GM19397 (cell line): ENCODE data around the gene SCAP.

ENCODE experiments used
- ATAC-seq: cut with Tn5 transposase; IDR thresholded peaks from one replicate; pipeline ENCODE4 v1.9.1; 2021; ENCODE audit warnings: mild to moderate bottlenecking, moderate library complexity; ENCODE audit not compliant: unreplicated experiment

SCAP gene

DNA sequence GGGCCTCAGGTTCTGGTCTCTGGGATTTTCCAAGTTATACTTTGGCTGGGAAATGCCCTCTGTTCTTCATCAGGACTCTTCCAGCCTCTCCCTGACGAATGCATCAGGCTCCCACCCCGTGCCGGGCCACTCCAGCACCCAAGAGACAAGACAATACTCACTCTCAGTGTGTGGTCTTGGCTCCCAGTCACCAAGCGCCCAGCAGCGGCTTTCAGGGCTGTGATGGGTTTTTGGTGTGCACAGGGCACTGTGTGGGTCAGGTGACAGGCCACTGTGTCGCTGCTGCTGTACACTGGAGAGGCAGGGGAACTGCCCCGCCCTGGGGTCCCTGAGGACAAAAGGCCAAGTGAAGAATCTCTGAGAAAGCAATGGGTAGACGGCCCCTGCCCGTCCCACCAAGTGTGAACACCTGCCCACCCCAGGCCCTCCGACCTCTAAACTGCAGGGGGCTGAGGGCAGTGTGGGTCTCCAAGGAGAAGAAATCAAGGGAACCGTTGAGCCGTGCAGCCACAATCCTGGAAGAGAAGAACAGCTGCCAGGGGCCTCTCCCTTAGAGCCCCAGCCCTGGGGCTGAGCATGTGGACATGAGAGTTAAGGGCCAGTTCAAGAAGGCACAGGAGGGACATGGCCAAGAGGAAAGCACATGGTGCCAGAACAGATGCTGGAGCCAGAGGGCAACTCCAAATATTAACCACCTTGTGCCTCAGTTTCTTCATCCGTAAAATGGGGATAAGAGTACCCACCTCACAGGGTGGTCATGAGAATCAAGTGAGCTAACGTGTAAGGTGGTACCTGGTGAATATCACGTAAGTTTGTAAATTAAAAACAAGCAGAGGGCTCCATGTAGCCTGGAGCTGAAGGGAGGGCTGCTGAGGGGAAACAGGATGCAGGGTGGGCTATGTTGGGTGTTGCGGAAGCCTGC lies 60.8 kb downstream of the SCAP start:
- no peak for ATAC-seq

DNA sequence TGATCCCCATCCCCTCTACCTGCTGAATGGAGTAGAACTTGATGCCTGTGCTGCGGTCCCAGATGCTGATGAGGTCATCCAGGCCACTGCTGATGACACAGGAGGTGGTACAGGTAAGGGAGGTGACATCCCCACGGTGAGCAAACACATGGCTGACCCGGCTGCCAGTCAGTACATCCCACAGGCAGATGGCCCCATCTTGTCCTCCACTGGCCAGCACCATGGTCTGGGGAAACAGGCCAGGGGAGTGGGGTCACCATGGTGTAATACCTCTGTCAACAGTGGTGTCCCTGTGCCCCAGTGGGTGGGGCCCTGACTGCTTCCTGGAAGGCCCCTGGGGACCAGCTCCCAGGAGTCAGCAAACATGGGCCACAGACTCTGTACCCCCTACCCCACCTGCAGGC lies 61.6 kb downstream of the SCAP start:
- ATAC-seq = no peak

DNA sequence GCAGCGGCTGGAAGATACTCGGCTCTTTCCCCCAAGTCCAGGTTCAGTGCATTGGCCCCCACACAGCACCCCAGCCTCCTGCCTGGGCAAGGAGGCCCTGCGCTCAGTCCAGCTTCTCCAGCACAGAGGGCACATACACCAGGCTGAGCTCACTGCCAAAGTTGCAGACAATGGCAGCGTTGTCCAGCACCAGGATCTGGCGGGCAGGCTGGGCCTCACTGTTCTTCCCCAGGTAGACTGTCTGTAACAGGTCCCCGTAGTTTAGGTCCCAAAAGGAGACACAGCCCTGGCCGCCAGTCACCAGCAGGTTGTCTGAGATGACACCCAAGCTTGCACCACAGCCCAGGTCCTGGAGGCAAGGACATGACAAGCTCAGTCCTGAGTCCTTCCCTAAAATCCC lies 62.0 kb downstream of the SCAP start:
- ATAC-seq = no peak

DNA sequence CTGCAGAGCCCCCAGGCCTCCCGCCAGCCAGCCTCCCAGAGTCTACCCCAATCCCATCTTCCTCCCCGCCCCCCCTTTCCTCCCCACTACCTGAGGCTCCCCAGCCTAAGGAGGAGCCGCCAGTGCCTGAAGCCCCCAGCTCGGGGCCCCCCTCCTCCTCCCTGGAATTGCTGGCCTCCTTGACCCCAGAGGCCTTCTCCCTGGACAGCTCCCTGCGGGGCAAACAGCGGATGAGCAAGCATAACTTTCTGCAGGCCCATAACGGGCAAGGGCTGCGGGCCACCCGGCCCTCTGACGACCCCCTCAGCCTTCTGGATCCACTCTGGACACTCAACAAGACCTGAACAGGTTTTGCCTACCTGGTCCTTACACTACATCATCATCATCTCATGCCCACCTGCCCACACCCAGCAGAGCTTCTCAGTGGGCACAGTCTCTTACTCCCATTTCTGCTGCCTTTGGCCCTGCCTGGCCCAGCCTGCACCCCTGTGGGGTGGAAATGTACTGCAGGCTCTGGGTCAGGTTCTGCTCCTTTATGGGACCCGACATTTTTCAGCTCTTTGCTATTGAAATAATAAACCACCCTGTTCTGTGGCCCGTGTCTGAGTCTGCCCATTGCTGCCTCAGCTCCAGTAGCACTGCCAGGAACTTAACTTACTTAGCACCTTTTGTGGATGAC lies 62.8 kb downstream of the SCAP start:
- no peak for ATAC-seq

DNA sequence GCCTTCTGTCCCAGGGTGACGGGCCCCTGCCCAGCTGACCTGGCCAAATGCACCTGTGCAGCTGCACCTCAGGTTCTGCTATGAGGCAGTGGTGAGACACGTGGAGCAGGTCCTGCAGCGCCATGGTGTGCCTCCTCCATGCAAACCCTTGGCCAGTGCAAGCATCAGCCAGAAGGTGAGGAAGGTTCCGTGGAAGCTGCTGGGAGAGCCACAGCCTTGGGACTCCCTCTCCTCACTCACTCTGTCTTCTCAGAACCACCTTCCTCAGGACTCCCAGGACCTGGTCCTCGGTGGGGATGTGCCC lies 63.3 kb downstream of the SCAP start:
- ATAC-seq = no peak

DNA sequence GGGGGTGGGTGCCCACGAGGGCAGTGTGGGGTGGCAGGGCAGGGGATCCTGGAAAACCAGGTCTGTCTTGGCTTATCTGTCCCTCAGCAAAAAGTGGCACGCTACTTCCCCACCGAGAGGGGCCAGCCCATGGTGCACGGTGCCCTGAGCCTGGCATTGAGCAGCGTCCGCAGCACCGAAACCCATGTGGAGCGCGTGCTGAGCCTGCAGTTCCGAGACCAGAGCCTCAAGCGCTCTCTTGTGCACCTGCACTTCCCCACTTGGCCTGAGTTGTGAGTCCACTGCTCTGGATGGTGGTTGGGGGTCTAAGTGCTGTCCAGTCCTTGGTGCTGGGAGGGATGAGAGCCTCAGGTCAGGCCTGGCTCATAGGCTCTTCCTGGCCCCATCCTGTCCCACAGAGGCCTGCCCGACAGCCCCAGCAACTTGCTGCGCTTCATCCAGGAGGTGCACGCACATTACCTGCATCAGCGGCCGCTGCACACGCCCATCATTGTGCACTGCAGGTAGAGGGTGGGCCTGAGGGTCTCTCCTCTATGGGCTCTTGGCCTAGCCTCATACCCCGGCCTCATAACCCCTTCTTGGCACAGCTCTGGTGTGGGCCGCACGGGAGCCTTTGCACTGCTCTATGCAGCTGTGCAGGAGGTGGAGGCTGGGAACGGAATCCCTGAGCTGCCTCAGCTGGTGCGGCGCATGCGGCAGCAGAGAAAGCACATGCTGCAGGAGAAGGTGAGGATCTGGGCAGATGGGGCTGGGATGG lies 63.9 kb downstream of the SCAP start:
- no peak for ATAC-seq

DNA sequence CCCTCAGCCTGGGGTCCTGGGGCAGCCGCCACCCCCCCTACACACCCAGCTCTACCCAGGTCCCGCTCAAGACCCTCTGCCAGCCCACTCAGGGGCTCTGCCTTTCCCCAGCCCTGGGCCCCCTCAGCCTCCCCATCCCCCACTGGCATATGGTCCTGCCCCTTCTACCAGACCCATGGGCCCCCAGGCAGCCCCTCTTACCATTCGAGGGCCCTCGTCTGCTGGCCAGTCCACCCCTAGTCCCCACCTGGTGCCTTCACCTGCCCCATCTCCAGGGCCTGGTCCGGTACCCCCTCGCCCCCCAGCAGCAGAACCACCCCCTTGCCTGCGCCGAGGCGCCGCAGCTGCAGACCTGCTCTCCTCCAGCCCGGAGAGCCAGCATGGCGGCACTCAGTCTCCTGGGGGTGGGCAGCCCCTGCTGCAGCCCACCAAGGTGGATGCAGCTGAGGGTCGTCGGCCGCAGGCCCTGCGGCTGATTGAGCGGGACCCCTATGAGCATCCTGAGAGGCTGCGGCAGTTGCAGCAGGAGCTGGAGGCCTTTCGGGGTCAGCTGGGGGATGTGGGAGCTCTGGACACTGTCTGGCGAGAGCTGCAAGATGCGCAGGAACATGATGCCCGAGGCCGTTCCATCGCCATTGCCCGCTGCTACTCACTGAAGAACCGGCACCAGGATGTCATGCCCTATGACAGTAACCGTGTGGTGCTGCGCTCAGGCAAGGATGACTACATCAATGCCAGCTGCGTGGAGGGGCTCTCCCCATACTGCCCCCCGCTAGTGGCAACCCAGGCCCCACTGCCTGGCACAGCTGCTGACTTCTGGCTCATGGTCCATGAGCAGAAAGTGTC lies 64.7 kb downstream of the SCAP start:
- no peak for ATAC-seq

DNA sequence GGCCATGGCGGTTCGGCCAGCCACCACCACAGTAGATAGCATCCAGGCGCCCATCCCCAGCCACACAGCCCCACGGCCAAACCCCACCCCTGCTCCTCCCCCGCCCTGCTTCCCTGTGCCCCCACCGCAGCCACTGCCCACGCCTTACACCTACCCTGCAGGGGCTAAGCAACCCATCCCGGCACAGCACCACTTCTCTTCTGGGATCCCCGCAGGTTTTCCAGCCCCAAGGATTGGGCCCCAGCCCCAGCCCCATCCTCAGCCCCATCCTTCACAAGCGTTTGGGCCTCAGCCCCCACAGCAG lies 65.4 kb downstream of the SCAP start:
- no peak for ATAC-seq

DNA sequence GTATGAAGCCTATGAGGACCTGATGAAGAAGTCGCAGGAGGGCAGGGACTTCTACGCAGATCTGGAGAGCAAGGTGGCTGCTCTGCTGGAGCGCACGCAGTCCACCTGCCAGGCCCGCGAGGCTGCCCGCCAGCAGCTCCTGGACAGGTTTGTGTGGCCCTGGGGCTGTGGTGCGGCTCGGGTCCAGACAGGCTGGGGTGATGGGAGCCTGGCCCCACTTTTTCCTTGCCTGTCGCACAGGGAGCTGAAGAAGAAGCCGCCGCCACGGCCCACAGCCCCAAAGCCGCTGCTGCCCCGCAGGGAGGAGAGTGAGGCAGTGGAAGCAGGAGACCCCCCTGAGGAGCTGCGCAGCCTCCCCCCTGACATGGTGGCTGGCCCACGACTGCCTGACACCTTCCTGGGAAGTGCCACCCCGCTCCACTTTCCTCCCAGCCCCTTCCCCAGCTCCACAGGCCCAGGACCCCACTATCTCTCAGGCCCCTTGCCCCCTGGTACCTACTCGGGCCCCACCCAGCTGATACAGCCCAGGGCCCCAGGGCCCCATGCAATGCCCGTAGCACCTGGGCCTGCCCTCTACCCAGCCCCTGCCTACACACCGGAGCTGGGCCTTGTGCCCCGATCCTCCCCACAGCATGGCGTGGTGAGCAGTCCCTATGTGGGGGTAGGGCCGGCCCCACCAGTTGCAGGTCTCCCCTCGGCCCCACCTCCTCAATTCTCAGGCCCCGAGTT lies 65.9 kb downstream of the SCAP start:
- ATAC-seq = no peak

DNA sequence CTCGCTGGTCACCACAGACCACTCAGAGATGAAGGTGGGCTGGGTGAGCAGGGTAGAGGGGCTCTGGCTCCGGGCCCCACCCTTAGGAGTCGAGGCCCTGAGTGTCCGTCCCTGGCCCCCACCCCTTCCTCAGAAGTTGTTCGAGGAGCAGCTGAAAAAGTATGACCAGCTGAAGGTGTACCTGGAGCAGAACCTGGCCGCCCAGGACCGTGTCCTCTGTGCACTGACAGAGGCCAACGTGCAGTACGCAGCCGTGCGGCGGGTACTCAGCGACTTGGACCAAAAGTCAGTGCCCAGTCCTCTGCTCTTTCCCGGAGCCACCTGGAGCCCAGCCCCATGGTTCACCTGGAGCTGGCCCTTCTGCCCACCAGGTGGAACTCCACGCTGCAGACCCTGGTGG lies 66.5 kb downstream of the SCAP start:
- ATAC-seq = no peak

DNA sequence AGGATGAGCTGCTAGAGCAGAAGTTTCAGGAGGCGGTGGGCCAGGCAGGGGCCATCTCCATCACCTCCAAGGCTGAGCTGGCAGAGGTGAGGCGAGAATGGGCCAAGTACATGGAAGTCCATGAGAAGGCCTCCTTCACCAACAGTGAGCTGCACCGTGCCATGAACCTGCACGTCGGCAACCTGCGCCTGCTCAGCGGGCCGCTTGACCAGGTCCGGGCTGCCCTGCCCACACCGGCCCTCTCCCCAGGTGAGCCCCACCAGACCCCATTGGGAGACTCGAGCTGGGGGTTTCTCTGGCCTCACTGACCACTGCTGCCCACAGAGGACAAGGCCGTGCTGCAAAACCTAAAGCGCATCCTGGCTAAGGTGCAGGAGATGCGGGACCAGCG lies 66.9 kb downstream of the SCAP start:
- no peak for ATAC-seq

DNA sequence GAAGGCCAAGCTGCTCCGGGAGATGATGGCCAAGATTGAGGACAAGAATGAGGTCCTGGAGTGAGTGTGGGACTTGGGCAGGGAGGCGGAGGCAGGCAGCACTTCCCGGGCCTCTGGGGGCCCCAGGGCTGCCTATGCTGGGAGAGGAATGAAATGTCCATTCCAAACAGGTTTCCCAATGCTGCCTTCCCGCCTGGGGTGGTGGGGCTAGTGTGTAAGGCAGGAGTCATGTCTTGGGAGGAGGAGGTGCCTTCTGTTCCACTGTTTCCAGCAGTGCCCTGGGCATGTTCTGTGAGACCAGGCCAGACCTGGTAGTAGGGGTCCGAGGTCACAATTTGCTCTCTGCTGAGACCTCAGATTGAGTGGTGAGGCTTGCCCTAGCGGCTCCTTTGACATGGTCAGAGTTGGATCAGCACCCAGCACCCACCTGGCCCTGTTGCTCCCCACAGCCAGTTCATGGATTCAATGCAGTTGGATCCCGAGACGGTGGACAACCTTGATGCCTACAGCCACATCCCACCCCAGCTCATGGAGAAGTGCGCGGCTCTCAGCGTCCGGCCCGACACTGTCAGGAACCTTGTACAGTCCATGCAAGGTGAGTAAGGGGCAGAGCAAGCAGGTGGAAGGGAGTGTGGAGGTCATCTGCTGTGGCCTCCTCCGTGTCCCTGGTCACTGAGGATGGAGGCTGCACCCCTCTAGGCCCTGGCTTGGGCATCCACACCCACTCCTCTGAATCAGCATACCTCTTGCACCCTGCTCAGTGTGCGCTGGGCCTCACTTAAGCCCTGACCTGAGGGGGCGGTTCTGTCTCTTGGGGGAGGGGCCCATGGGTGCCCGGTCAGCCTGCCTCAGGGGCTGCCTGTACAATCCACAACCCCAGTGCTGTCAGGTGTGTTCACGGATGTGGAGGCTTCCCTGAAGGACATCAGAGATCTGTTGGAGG lies 67.6 kb downstream of the SCAP start:
- ATAC-seq = no peak

DNA sequence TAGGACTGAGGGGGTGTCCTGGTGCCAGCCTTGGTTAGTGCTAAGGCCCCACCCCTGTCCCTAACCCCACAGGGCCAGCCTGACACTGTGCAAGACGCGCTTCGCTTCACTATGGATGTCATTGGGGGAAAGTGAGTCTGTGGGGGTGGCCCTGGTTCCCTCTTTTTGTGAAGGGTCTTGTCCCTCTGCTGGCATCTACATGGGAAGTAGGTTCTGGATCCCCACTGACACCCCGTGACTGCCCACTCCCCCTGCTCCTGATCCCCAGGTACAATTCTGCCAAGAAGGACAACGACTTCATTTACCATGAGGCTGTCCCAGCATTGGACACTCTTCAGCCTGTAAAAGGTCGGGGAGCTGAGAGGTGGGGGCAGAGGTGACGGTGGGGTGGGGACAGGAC lies 68.5 kb downstream of the SCAP start:
- ATAC-seq = no peak

DNA sequence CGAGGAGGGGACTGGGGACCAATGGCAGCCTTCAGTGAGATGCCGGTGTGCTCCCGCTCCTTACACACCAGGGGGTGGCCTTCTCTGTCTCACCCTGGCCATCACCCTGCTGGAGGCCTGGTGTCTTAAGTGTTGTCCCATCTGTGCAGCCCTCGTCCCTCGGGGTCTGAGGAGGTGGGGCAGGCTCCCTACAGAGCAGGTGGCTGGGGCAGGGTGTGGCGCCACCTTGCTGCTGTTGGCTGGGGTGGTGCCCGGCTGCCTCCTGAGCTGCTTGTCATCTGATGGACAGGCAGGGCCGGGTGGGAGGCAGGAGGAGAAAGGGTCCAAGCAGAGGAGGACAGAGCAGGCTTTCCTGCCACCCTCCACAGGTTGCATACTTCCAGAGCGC lies 69.0 kb downstream of the SCAP start:
- no peak for ATAC-seq

DNA sequence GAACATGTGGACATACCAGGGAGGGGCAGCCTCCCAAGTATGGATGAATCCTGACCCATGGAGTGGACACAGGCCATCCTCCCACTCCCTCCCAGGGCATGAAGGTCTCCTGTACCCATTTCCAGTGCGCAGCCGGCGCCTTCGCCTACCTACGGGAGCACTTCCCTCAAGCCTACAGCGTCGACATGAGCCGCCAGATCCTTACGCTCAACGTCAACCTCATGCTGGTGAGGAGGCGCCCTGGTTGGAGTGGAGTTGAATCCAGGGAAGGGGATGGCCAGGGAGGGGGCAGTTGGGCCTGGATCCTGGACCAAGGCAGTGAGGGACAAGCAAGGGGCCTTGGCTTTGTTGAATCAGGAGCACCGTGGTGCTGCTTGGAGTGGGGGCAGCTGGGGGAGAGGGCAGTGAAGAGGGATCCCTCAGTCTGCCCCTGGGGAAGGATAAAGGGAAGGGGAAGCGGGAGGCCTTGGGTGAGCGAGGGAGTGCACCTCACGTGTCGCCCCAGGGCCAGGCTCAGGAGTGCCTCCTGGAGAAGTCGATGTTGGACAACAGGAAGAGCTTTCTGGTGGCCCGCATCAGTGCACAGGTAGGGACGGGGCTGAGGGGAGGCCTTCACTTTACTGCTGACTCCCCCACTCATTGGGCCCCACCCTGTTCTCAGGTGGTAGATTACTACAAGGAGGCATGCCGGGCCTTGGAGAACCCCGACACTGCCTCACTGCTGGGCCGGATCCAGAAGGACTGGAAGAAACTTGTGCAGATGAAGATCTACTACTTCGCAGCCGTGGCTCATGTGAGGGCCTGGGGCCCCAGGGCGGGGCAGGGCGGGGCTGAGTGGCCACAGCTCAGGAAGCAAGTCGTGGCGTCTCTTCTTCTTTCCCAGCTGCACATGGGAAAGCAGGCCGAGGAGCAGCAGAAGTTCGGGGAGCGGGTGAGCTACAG lies 69.7 kb downstream of the SCAP start:
- no peak for ATAC-seq

DNA sequence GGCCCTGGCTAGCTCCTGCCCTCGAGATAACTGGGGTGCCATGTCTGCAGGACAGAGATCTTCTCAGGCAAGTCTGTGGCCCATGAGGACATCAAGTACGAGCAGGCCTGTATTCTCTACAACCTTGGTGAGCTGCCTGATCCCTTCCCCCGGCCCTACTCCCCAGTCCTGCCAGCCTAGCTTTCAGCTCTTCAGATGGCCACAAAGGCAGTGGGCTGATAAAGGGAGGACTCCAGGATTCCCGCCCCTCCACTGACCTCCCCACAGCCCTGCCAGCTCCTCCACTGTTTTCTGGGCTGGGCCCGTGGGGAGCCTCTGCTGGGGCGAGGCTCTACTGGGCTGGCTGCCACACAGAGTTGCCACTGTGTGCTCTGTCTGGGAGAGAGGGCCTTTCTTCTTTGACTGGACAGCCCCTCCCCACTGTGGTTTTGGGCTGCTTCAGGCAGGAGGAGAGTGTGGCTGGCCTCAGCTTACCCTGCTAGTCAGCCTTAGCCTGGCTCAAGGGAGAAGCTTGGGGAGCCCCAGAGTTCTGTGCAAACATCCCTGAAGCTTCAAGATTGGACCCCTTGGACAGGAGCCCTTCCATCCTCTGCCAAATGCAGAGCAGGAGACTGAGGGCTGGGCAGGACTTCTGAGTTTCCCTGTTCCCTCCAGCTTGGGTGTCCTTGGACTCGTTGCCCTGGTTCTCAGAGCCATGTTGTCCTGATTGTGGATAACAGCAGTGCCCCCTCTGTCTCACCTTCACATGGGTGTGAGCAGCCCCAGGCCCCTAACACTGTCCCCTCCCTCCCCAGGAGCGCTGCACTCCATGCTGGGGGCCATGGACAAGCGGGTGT lies 70.6 kb downstream of the SCAP start:
- ATAC-seq = no peak

DNA sequence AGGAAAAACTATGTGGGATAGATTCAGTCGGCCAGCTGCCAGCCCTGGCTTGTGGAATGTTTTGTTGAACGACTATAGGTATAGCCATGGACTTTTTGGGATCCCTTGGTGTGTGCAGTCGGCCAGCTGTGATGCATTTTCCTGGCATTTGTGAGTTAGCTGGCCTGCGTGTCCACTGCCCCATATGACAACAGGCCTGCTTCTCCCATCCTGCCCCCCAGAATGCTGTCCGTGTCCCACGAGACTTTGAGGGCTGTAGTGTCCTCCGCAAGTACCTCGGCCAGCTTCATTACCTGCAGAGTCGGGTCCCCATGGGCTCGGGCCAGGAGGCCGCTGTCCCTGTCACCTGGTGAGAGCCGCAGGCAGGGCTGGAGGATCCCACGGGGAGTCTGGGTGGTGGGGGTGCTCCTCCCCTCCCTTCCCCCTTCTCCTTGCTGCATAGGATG lies 71.3 kb downstream of the SCAP start:
- no peak for ATAC-seq
